Measurements from ENCODE around the gene GREB1L.

The GREB1L gene

DNA sequence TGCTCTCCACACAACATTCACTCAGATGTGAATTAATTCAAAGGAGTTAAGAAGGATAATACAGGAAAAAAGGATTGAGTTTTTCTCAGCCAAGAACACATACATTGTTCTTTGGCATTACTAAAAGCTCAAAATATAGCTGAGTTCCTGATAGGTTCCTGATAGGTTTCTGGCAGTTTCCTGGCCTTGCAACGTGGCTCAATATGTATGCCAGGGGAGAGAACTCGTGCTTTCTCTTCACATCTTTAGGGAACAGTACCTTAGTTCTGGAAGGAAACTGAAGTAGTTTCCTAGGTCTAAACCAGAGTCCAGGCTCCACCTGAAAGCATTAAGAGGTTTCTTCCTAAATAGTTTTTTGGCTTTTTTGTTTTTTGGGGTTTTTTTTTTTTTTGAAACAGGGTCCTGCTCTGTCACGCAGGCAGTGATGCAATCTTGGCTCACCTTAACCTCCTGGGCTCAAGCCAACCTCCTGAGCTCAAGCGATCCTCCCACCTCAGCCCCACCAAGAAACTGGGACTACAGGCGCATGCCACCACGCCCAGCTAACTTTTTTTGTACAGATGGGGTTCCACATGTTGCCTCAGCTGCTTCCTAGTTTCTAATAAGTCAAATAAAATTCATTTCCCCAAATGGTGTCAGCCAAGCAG is 315.7 kb downstream of the GREB1L start:
- no peak for DNase-seq (ENCODE audit: low read depth in 1 of 2, low spot score in 1 of 2)

DNA sequence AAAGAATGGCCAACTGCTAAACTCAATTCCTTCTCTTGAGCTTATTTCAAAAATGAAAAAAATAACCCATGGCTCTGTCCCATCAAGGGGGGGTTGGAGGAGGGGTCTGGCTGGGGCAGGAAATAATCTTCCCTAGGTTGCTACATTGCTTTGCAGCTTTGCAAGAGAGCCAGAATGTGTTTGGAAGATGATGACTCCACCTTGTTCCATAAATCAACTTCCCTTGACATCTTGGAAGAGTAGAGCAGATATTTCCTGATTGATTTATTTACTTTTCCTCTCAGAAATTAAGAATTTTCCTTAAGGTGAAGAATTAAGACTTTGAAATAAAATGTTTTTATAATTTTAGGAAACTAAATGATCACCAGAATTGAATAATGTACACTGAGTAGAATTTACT is 317.2 kb downstream of the GREB1L start:
- DNase-seq (ENCODE audit: low read depth in 1 of 2, low spot score in 1 of 2): no peak

GRCh38 chr18:21571772-21572171 is 329.7 kb downstream of the GREB1L start:
- no peak for DNase-seq (ENCODE audit: low read depth in 1 of 2, low spot score in 1 of 2)
